ENCODE measurements around the gene PACS2. TPM values are rescaled to one million over a fixed set of nuclear protein-coding genes. Genes with fewer than 3 reads are reported as not detected.

PACS2 gene
- total RNA-seq, 1 donor from 2014 or later = 263 TPM

DNA sequence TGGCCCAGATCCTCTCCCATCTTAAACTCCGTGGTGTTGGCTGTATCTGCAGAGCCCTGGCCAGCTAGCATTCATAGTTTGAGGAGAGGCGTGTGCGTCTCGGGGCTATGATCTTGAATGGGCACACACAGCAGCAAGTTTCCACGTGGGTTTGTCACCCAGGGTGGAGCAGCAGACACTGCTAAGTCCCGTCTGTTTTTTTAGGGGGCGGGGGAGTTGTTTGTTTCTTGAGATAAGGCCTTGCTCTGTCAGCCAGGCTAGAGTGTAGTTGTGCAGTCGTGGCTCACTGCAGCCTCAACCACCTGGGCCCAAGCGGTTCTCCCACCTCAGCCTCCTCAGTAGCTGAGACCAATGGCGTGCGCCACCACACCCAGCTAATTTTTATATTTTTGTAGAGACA is 63.7 kb downstream of the PACS2 start:
- H3K36me3 Mint-ChIP-seq (ENCODE audit: unreplicated experiment) = no peaks in the 10 kb centered on the region

DNA sequence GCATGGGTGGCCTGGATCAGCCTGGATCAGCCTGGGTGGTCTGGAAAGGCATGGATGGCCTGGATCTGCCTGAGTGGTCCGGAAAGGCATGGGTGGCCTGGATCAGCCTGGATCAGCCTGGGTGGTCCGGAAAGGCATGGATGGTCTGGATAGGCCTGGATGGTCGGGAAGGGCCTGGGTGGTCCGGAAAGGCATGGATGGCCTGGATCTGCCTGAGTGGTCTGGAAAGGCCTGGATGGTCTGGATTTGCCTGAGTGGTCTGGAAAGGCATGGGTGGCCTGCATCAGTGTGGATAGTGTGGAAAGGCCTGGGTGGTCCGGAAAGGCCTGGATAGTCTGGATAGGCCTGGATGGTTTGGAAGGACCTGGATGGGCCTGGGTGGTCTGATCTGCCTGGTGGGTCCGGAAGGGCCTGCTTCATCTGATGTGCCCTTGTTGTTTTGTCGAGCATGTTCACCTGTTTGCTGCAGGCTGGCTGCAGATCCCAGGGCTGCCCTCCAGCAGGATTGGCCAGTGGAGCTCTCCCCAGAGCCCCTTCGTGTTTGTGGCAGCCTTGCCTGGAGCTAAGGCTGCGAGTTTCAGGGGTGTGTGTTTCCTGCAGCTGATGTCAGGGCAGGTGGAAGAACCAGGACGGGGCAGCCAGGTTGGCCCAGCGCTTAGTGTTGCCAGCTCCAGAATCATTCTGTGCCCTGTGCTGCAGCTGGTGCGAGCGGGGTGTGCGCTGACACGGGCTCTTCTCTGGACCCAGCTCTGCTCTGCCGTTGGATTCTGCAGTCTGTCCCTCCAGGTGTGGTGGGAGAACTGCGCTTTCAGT is 64.5 kb downstream of the PACS2 start:
- Mint-ChIP-seq H3K36me3 (ENCODE audit: unreplicated experiment) (no peaks in the 10 kb centered on the region), H3K27me3 (ENCODE audit: unreplicated experiment) (peaks cover 4% of the 10 kb centered on the region), H3K4me1 (ENCODE audit: low read depth, unreplicated experiment) (no peaks in the 10 kb centered on the region), H3K27ac (ENCODE audit: unreplicated experiment) (no peak overlapping the region), H3K9me3 (ENCODE audit: unreplicated experiment) (peaks cover 9% of the 10 kb centered on the region), H3K4me3 (ENCODE audit: unreplicated experiment) (no peak overlapping the region)
- no peak for DNase-seq
- TF ChIP-seq, protein P1, sequence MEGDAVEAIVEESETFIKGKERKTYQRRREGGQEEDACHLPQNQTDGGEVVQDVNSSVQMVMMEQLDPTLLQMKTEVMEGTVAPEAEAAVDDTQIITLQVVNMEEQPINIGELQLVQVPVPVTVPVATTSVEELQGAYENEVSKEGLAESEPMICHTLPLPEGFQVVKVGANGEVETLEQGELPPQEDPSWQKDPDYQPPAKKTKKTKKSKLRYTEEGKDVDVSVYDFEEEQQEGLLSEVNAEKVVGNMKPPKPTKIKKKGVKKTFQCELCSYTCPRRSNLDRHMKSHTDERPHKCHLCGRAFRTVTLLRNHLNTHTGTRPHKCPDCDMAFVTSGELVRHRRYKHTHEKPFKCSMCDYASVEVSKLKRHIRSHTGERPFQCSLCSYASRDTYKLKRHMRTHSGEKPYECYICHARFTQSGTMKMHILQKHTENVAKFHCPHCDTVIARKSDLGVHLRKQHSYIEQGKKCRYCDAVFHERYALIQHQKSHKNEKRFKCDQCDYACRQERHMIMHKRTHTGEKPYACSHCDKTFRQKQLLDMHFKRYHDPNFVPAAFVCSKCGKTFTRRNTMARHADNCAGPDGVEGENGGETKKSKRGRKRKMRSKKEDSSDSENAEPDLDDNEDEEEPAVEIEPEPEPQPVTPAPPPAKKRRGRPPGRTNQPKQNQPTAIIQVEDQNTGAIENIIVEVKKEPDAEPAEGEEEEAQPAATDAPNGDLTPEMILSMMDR (IDR thresholded peaks at IDR 0.05; ENCODE audit: partially characterized antibody, unreplicated experiment) = no peak

More for the DNA sequence above, 63.7 kb downstream of the PACS2 start:
- Mint-ChIP-seq H3K4me1 (ENCODE audit: low read depth, unreplicated experiment) (no peaks in the 10 kb centered on the region), H3K27ac (ENCODE audit: unreplicated experiment) (no peak overlapping the region), H3K27me3 (ENCODE audit: unreplicated experiment) (peaks cover 4% of the 10 kb centered on the region), H3K9me3 (ENCODE audit: unreplicated experiment) (peaks cover 8% of the 10 kb centered on the region), H3K4me3 (ENCODE audit: unreplicated experiment) (no peak overlapping the region)
- DNase-seq = no peak
- TF ChIP-seq, protein P1 (IDR thresholded peaks at IDR 0.05; ENCODE audit: partially characterized antibody, unreplicated experiment) = no peak

DNA sequence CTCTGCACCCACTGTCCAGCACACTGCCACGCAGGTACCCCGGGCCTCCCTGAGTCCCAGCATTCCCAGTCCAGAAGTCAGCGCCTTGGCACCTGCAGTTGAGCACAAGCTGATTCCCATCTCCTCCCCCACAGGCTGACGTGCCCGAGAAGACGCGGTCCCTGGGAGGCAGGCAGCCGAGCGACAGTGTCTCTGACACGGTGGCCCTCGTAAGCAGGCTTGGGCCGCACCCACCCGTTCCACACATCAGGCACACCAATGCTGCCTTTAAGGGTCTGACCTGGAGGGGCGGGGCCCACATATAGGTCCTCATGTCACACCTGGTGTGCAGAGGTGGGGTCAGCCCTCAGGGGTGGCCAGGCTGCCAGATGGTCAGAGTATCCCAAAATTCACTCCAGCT is 65.4 kb downstream of the PACS2 start:
- TF ChIP-seq, protein P1 (IDR thresholded peaks at IDR 0.05; ENCODE audit: partially characterized antibody, unreplicated experiment) = no peak
- Mint-ChIP-seq H3K4me1 (ENCODE audit: low read depth, unreplicated experiment) (no peaks in the 10 kb centered on the region), H3K4me3 (ENCODE audit: unreplicated experiment) (no peak overlapping the region), H3K27ac (ENCODE audit: unreplicated experiment) (no peak overlapping the region), H3K9me3 (ENCODE audit: unreplicated experiment) (peaks cover 8% of the 10 kb centered on the region), H3K36me3 (ENCODE audit: unreplicated experiment) (no peaks in the 10 kb centered on the region), H3K27me3 (ENCODE audit: unreplicated experiment) (peaks cover 4% of the 10 kb centered on the region)
- DNase-seq = no peak

DNA sequence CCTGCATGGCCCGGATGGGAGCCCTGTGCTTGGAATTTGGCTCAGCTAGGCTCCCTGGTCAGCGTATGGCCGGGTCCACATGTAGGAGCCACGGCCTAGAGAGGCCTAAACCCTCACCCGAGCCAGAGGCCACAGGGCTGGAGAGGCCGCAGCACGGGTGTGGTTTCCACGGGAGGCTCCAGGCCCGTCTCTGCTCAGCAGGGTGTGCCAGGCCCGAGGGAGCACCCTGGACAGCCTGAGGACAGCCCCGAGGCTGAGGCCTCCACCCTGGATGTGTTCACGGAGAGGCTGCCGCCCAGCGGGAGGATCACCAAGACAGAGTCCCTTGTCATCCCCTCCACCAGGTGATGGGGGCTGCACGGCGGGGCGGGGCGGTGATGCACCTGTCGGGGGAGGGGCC is 66.2 kb downstream of the PACS2 start:
- Mint-ChIP-seq H3K27me3 (ENCODE audit: unreplicated experiment) (peaks cover 4% of the 10 kb centered on the region), H3K9me3 (ENCODE audit: unreplicated experiment) (peaks cover 8% of the 10 kb centered on the region), H3K4me3 (ENCODE audit: unreplicated experiment) (no peak overlapping the region), H3K36me3 (ENCODE audit: unreplicated experiment) (no peaks in the 10 kb centered on the region), H3K4me1 (ENCODE audit: low read depth, unreplicated experiment) (no peaks in the 10 kb centered on the region), H3K27ac (ENCODE audit: unreplicated experiment) (no peak overlapping the region)
- TF ChIP-seq, protein P1 (IDR thresholded peaks at IDR 0.05; ENCODE audit: partially characterized antibody, unreplicated experiment) = no peak
- DNase-seq = no peak

All from glutamatergic neuron (in vitro differentiated cells).